ENCODE results near the gene TTC39C.

- TF ChIP-seq CTCF (IDR thresholded peaks at IDR 0.05; ENCODE audit: poor library complexity) (no peak), EZH2 (IDR thresholded peaks at IDR 0.05; ENCODE audit: borderline replicate concordance) (no peak), EZH2phosphoT487 (IDR thresholded peaks at IDR 0.05; ENCODE audit: low read depth, severe bottlenecking, unreplicated experiment) (no peak)
Observed at GRCh38 chr18:24052053-24052452, 37.5 kb downstream of the TTC39C start.
